K562 (cell line): Measurements from ENCODE around the gene ACADL. TPM values are rescaled to one million over a fixed set of nuclear protein-coding genes. Genes with fewer than 3 reads are reported as not detected.

Experiments
- ATAC-seq: fragments of 200-7000 bp; cut with Tn5 transposase; 3 replicates; pipeline ENCODE4 v1.9.1; 2020; ENCODE audit warnings: moderate library complexity
- BruUV-seq: library from RNA; stranded (reverse); fragments of 400-500 nt; replicated peaks from 2 replicates; lab custom pipeline; 2021; lab: Mats Ljungman, UMichigan
- CTCF ChIA-PET: fragments of 300-600 bp; formaldehyde crosslinking; extraction: SDS; loops from one replicate; lab custom pipeline; 2021; ENCODE audit warnings: low intra/inter-chr PET ratio; lab: Yijun Ruan, JAX
- POLR2A ChIA-PET: fragments of 300-600, 350-650 bp; sonication (Branson Sonifier 250); formaldehyde crosslinking; extraction: SDS; loops from one replicate; lab custom pipeline; 2021; ENCODE audit warnings: antibody characterized with exemption, inconsistent platforms; lab: Yijun Ruan, JAX
- DNase-seq, 4 experiments: peaks; one replicate each; pipeline versions ENCODE4 v3.0.0 to v3.0.0-alpha.2; 2011 to 2018; ENCODE audit warnings: low spot score in 3 of 4, mixed read lengths in 3 of 4; ENCODE audit errors: extremely low read depth in 1 of 4
- FAIRE-seq: peaks from 2 replicates; lab custom pipeline; 2011; peaks lifted over from hg19 to GRCh38; lab: Jason Lieb, UNC
- H2AFZ ChIP-seq: 2 replicates; pipeline ENCODE4 v1.6.0; 2011; ENCODE audit warnings: low read depth, low read length, control low read depth, inconsistent platforms
- H3K27ac ChIP-seq: fragments of 200-600 bp; 3 replicates; pipeline ENCODE4 v1.8.0; 2011; ENCODE audit warnings: low read depth, mild to moderate bottlenecking, control low read depth, inconsistent platforms, low read length, moderate library complexity, mixed read lengths; ENCODE audit errors: extremely low read depth
- H3K27me3 ChIP-seq, 2 experiments: fragments of 300-600 bp in 1 of 2; 2 replicates in 1 of 2; 3 replicates in 1 of 2; pipeline versions ENCODE4 v1.6.0 to v1.8.0; 2011; ENCODE audit warnings: inconsistent platforms in 2 of 2, low read length in 2 of 2, mild to moderate bottlenecking in 1 of 2, mixed read lengths in 1 of 2, moderate library complexity in 1 of 2; ENCODE audit not compliant: control insufficient read depth in 2 of 2, insufficient read depth in 2 of 2
- H3K36me3 ChIP-seq: fragments of 300-600 bp; 3 replicates; pipeline ENCODE4 v1.8.0; 2011; ENCODE audit warnings: mild to moderate bottlenecking, low read length, inconsistent platforms; ENCODE audit not compliant: control insufficient read depth, insufficient read depth
- H3K4me1 ChIP-seq, 2 experiments: fragments of 200-600 bp in 1 of 2; replicated peaks in 1 of 2; 2 replicates in 1 of 2; 3 replicates in 1 of 2; pipeline versions ENCODE4 v1.5.1 to v1.8.0; 2011; ENCODE audit warnings: inconsistent platforms in 2 of 2, low read length in 2 of 2, mild to moderate bottlenecking in 1 of 2, mixed read lengths in 1 of 2, moderate library complexity in 1 of 2; ENCODE audit not compliant: control insufficient read depth in 2 of 2, insufficient read depth in 2 of 2
- H3K4me2 ChIP-seq: 2 replicates; pipeline ENCODE4 v1.6.1; 2011; ENCODE audit warnings: low read length, control low read depth, inconsistent platforms, mixed read lengths; ENCODE audit not compliant: insufficient read depth
- H3K4me3 ChIP-seq: fragments of 200-600 bp; sonication (generic), shearing (Covaris generic); 2 replicates; pipeline ENCODE4 v1.5.1; 2016; ENCODE audit warnings: control low read depth, inconsistent platforms
- H3K79me2 ChIP-seq: fragments of 200-600 bp; 3 replicates; pipeline ENCODE4 v1.8.0; 2011; ENCODE audit warnings: low read length, inconsistent platforms; ENCODE audit not compliant: control insufficient read depth, insufficient read depth
- H3K9ac ChIP-seq, 2 experiments: 2 replicates each; pipeline versions ENCODE4 v1.6.0 to v1.6.1; 2011; ENCODE audit warnings: low read depth in 2 of 2, low read length in 2 of 2, control low read depth in 1 of 2, inconsistent platforms in 1 of 2, mild to moderate bottlenecking in 1 of 2, mixed read lengths in 1 of 2; ENCODE audit not compliant: insufficient read depth in 1 of 2
- H3K9me1 ChIP-seq: one replicate; pipeline ENCODE4 v1.6.0; 2011; ENCODE audit warnings: inconsistent platforms, mild to moderate bottlenecking, low read length, moderate library complexity; ENCODE audit not compliant: control insufficient read depth, insufficient read depth
- H3K9me3 ChIP-seq: replicated peaks from 2 replicates; pipeline ENCODE4 v1.5.1; 2011; ENCODE audit warnings: low read depth, low read length, inconsistent platforms; ENCODE audit not compliant: control insufficient read depth, insufficient read depth
- H4K20me1 ChIP-seq: replicated peaks from 2 replicates; pipeline ENCODE4 v1.6.1; 2011; ENCODE audit warnings: low read length, inconsistent platforms, mixed read lengths; ENCODE audit not compliant: control insufficient read depth, insufficient read depth
- CBX3 ChIP-seq, 2 experiments: IDR thresholded peaks; 1 replicate in 1 of 2; 2 replicates in 1 of 2; pipeline ENCODE4 v1.6.1; 2012; ENCODE audit warnings: inconsistent platforms in 2 of 2, low read length in 2 of 2, borderline replicate concordance in 1 of 2, control low read depth in 1 of 2
- CREM ChIP-seq: IDR thresholded peaks from 2 replicates; pipeline ENCODE4 v1.6.1; 2014; ENCODE audit warnings: antibody characterized with exemption, low read depth
- MAFK ChIP-seq: IDR thresholded peaks from 2 replicates; pipeline ENCODE4 v1.6.1; 2011; ENCODE audit warnings: low read length, improper control_type of control experiment
- MYNN ChIP-seq, 2 experiments: sonication (generic); formaldehyde crosslinking in 1 of 2; IDR thresholded peaks; 2 replicates each; pipeline versions ENCODE4 v1.5.0 to v1.6.1; 2016 to 2020; ENCODE audit warnings: antibody characterized with exemption in 1 of 2, missing genetic modification reagents in 1 of 2
- STAT5B ChIP-seq: fragments of 250-450 bp; sonication (Bioruptor Pico); IDR thresholded peaks from 2 replicates; pipeline ENCODE4 v1.8.0; 2021; ENCODE audit warnings: mild to moderate bottlenecking, inconsistent platforms
- ZBTB1 ChIP-seq: sonication (generic); formaldehyde crosslinking; IDR thresholded peaks from 2 replicates; pipeline ENCODE4 v1.8.1; 2023; ENCODE audit warnings: missing genetic modification reagents, low read depth, mild to moderate bottlenecking, borderline replicate concordance
- ZNF668 ChIP-seq: fragments of 250-450 bp; sonication (Bioruptor Pico); IDR thresholded peaks from 2 replicates; pipeline ENCODE4 v1.8.0; 2022; ENCODE audit warnings: mild to moderate bottlenecking, inconsistent platforms
- WGBS: fragments of 100-300 bp; shearing (Covaris generic); methylation state at CpG from one replicate; pipeline ENCODE4 v1.1.6; 2016; ENCODE audit warnings: low coverage, mixed read lengths; ENCODE audit not compliant: insufficient coverage; ENCODE audit errors: missing lambda C conversion rate; 5-methylcytosine and 5-hydroxymethylcytosine counted together
- in situ Hi-C: fragments of 300-500 bp; cut with MboI; formaldehyde crosslinking; loops from 4 replicates; pipeline ENCODE4 v1.15.0; 2018; ENCODE audit warnings: inconsistent platforms, mixed read lengths
- intact Hi-C: fragments of 100-400 bp; cut with micrococcal nuclease; formaldehyde crosslinking; loops from 2 replicates; pipeline ENCODE4 v1.14.2; 2022
- polyA plus RNA-seq, 8 experiments: library from polyadenylated mRNA; depleted of rRNA in 4 of 8; stranded (reverse) in 5 of 8; unstranded in 3 of 8; fragments of >200 nt; fragmentation: Nextera tagmentation in 2 of 8; fragmentation: Illumina TruSeq in 1 of 8; extraction: Ambion mirVana in 2 of 8; extraction: Trizol in 1 of 8; gene quantifications; 2 replicates each; pipeline versions ENCODE4 v1.2.1 to v1.2.3, GENCODE V29; 2011 to 2014; ENCODE audit warnings: inconsistent platforms in 1 of 8, missing spikeins in 1 of 8
- total RNA-seq, 7 experiments: library from RNA; depleted of rRNA in 6 of 7; stranded (reverse); fragments of >200 nt in 6 of 7; fragmentation: Illumina TruSeq in 2 of 7; extraction: Trizol in 2 of 7; gene quantifications; 2 replicates each; pipeline versions ENCODE4 v1.2.1 to v1.2.3, GENCODE V29; 2011 to 2021; ENCODE audit warnings: low replicate concordance in 1 of 7
- TF ChIP-seq, protein P1 (sequence below): fragments of 250-450 bp; sonication (Bioruptor Pico); IDR thresholded peaks from 2 replicates; pipeline ENCODE4 v1.8.0; 2021; ENCODE audit warnings: moderate library complexity, mild to moderate bottlenecking, inconsistent platforms
- TF ChIP-seq, protein P2 (sequence below), 2 experiments: fragments of 200-800 bp in 1 of 2; sonication (Bioruptor generic) in 1 of 2; sonication (generic) in 1 of 2; formaldehyde crosslinking in 1 of 2; IDR thresholded peaks in 1 of 2; conservative IDR thresholded peaks in 1 of 2; 2 replicates each; pipeline versions ENCODE4 v1.5.0 to v1.6.1; 2016 to 2020; ENCODE audit warnings: missing compliant biosample characterization in 1 of 2, missing genetic modification characterization in 1 of 2, missing genetic modification reagents in 1 of 2
- TF ChIP-seq, protein P3 (sequence below): fragments of 250-450 bp; sonication (Bioruptor Pico); IDR thresholded peaks from 2 replicates; pipeline ENCODE4 v1.9.0; 2021; ENCODE audit warnings: mild to moderate bottlenecking
- TF ChIP-seq, protein P4 (sequence below): IDR thresholded peaks from 2 replicates; pipeline ENCODE4 v1.6.1; 2011; ENCODE audit not compliant: insufficient read length; ENCODE audit errors: extremely low read depth
- TF ChIP-seq, protein P5 (sequence below): sonication (generic); formaldehyde crosslinking; IDR thresholded peaks from 2 replicates; pipeline ENCODE4 v1.4.0; 2020; ENCODE audit warnings: mild to moderate bottlenecking, missing genetic modification reagents

ACADL gene
- total and polyA plus RNA-seq, 9 of the 15 experiments (the other 6 are each of a cell fraction or from before 2014, with no cell fraction given): 0.07 TPM; not detected in 8

DNA sequence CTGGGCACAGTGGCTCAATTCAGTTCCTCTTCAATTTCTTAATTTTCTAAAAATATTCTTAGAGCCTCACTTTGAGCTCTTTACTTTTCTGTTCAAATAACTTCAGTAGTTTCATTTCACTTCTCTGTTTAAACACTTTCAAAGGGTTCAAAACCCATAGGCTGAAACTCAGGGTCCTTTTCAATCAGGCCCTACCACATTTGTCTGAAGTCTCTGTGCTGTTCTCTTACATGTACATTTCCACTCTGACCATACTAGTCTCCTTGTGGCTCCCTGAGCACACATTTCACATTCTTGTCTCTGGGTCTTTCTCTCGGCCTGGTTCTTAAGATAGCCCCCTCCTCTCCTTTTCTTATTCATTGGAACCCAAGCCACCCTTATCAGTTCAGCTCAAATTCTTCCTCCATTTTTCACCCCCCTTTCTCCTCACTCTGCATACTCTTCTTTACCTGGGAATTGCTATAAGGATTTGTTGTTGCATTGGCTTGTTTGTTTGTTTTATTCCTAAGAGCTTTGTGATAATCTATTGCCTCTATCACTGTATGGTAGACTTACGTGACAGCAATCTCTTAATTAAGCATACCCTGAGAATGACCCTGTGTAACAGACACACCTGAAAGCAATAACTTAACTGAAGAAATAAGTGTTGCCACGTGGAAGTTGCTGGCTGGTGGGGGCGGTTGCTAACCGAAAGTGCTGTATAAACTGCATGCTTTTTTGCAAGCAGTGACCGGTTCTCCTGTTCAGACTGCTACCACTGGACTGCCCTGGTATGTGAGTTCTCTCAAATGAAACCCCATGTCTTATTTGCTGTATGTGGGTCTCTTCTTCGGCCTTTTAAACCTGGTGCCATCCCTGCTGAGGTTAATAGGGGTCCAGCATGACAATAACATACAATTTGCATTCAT is 27.7 kb upstream of the ACADL start:
- CTCF ChIA-PET: no interaction called here
- intact Hi-C loops (no loop called here), in situ Hi-C loops (no loop called here)
- Histone ChIP-seq H3K4me1 (no peaks in the 10 kb centered on the region), H3K4me3 (no peak overlapping the region), H3K9me3 (no peaks in the 10 kb centered on the region), H2AFZ (no peak overlapping the region), H3K27me3 (no peaks in the 10 kb centered on the region), H3K79me2 (no peaks in the 10 kb centered on the region), H3K9me1 (no peaks in the 10 kb centered on the region), H4K20me1 (no peaks in the 10 kb centered on the region), H3K4me2 (no peak overlapping the region), H3K9ac (no peak overlapping the region), H3K27ac (no peak overlapping the region), H3K36me3 (no peaks in the 10 kb centered on the region)
- FAIRE-seq (no peak), ATAC-seq (no peak), DNase-seq (no peak)
- 0% methylated on average over 7 of the region's 7 CpGs for WGBS
- POLR2A ChIA-PET: no interaction called here
- BruUV-seq: no TSS peak
- TF ChIP-seq STAT5B (CRISPR knock-in tag) (no peak), MAFK (no peak), MYNN (IDR thresholded peaks at IDR 0.05) (no peak), MYNN (CRISPR knock-in tag; IDR thresholded peaks at IDR 0.05) (no peak), ZBTB1 (CRISPR knock-in tag) (no peak), CBX3 (IDR thresholded peaks at IDR 0.05; ENCODE audit: borderline replicate concordance in 1 of 2, low read length in 2 of 2) (no peak), ZNF668 (no peak), CREM (no peak)
- TF ChIP-seq, protein P1, sequence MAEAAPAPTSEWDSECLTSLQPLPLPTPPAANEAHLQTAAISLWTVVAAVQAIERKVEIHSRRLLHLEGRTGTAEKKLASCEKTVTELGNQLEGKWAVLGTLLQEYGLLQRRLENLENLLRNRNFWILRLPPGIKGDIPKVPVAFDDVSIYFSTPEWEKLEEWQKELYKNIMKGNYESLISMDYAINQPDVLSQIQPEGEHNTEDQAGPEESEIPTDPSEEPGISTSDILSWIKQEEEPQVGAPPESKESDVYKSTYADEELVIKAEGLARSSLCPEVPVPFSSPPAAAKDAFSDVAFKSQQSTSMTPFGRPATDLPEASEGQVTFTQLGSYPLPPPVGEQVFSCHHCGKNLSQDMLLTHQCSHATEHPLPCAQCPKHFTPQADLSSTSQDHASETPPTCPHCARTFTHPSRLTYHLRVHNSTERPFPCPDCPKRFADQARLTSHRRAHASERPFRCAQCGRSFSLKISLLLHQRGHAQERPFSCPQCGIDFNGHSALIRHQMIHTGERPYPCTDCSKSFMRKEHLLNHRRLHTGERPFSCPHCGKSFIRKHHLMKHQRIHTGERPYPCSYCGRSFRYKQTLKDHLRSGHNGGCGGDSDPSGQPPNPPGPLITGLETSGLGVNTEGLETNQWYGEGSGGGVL (CRISPR knock-in tag): no peak
- TF ChIP-seq, protein P2, sequence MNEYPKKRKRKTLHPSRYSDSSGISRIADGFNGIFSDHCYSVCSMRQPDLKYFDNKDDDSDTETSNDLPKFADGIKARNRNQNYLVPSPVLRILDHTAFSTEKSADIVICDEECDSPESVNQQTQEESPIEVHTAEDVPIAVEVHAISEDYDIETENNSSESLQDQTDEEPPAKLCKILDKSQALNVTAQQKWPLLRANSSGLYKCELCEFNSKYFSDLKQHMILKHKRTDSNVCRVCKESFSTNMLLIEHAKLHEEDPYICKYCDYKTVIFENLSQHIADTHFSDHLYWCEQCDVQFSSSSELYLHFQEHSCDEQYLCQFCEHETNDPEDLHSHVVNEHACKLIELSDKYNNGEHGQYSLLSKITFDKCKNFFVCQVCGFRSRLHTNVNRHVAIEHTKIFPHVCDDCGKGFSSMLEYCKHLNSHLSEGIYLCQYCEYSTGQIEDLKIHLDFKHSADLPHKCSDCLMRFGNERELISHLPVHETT (CRISPR knock-in tag; conservative IDR thresholded peaks at IDR 0.05 in 1 of 2, IDR thresholded peaks at IDR 0.05 in 1 of 2): no peak
- TF ChIP-seq, protein P3, sequence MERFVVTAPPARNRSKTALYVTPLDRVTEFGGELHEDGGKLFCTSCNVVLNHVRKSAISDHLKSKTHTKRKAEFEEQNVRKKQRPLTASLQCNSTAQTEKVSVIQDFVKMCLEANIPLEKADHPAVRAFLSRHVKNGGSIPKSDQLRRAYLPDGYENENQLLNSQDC (CRISPR knock-in tag): no peak
- TF ChIP-seq, protein P4, sequence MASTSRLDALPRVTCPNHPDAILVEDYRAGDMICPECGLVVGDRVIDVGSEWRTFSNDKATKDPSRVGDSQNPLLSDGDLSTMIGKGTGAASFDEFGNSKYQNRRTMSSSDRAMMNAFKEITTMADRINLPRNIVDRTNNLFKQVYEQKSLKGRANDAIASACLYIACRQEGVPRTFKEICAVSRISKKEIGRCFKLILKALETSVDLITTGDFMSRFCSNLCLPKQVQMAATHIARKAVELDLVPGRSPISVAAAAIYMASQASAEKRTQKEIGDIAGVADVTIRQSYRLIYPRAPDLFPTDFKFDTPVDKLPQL: no peak
- TF ChIP-seq, protein P5, sequence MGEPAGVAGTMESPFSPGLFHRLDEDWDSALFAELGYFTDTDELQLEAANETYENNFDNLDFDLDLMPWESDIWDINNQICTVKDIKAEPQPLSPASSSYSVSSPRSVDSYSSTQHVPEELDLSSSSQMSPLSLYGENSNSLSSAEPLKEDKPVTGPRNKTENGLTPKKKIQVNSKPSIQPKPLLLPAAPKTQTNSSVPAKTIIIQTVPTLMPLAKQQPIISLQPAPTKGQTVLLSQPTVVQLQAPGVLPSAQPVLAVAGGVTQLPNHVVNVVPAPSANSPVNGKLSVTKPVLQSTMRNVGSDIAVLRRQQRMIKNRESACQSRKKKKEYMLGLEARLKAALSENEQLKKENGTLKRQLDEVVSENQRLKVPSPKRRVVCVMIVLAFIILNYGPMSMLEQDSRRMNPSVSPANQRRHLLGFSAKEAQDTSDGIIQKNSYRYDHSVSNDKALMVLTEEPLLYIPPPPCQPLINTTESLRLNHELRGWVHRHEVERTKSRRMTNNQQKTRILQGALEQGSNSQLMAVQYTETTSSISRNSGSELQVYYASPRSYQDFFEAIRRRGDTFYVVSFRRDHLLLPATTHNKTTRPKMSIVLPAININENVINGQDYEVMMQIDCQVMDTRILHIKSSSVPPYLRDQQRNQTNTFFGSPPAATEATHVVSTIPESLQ (CRISPR knock-in tag): no peak
